NCI-H2171 (cell line): ENCODE data around the gene CCT8L2.
"Not testable (repeated sequence)": the region's sequence is repeated elsewhere in the genome, so short reads cannot be mapped to it uniquely, and the experiment has no call there.

ENCODE experiments used
- DNase-seq: peaks from one replicate; lab custom pipeline; 2025; lab: John Stamatoyannopoulos, UW

Gene CCT8L2

GRCh38 chr22:16559056-16559955 is 33.3 kb downstream of the CCT8L2 start:
- no peak for DNase-seq

- DNase-seq = not testable (repeated sequence)
These were observed 34.1 kb downstream of the CCT8L2 start for GRCh38 chr22:16558376-16558945.

DNA sequence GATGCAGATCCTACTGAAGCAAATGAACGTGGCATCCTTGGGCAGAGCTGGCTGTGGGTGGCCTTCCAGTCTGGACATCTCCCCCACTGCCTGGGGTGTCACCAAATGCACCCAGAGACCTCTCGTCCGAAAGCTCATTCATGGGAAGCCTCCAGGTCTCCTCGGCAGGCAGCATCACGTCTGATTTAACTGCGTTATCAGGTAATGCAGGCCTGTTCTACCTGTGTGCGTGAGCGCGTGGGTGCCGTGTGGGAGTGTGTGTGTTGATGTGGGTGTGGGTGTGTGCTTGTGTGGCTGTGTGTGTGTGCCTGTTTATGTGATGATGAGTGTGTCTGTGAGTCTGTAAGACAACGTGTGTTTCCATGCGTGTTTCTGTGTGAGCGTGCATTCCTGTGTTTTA is 35.1 kb downstream of the CCT8L2 start:
- not testable (repeated sequence) for DNase-seq

GRCh38 chr22:16555077-16555994 is 37.3 kb downstream of the CCT8L2 start:
- not testable (repeated sequence) for DNase-seq

DNA sequence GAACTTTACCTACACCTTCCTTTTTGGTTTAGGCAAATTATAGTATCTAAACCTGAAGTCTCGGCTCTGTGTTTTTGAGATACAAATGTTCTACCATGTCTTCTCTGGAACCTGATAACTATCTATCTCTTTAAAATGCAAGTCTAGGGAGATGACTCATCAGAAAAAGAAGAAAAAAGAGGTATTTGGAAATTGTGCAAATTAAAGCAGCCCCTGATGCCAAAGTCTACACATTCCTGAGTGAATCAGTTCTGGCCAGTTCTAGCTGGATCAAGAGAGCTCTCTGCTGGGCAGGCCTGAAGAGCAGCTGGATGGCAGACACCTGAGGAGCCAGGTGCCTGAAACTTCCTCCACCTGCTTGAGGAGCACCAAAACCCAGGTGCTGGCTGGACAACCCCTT is 49.3 kb downstream of the CCT8L2 start:
- not testable (repeated sequence) for DNase-seq
